HFF-Myc (cell line): ENCODE results near the gene EPHA2.

Experiments
- DNase-seq: peaks from one replicate; pipeline ENCODE4 v3.0.0-alpha.2; 2011; ENCODE audit warnings: low read depth; ENCODE audit errors: extremely low read depth
- H3K4me3 ChIP-seq: replicated peaks from 2 replicates; pipeline ENCODE4 v1.5.1; 2011; ENCODE audit warnings: low read depth, mild to moderate bottlenecking, control low read depth, low read length
- CTCF ChIP-seq: IDR thresholded peaks from 2 replicates; pipeline ENCODE4 v1.5.1; 2012; ENCODE audit warnings: mild to moderate bottlenecking, low read depth, low read length, control low read depth; ENCODE audit errors: missing control alignments

EPHA2 gene

DNA sequence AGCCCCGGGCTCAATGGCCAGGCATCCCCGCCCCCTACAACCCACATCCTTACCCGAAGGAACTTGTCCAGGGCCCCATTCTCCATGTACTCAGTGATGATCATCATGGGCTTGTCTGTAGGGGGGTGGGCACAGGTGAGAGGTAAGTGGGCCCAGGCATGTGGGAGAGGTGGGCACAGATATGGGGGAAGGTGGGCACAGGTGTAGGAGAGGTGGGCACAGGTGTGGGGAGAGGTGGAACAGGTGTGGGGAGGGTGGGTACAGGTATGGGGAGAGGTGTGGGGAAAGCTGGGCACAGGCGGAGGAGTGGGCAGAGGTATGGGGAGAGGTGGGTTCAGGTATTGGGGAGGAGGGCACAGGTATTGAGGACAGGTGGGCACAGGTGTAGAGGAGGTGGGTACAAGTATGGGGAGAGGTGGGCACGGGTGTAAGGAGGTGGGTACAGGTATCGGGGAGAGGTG, 23.5 kb downstream of the EPHA2 start:
- no peak for DNase-seq
- no peak overlapping the region for H3K4me3 ChIP-seq
- TF ChIP-seq CTCF, result no peak

DNA sequence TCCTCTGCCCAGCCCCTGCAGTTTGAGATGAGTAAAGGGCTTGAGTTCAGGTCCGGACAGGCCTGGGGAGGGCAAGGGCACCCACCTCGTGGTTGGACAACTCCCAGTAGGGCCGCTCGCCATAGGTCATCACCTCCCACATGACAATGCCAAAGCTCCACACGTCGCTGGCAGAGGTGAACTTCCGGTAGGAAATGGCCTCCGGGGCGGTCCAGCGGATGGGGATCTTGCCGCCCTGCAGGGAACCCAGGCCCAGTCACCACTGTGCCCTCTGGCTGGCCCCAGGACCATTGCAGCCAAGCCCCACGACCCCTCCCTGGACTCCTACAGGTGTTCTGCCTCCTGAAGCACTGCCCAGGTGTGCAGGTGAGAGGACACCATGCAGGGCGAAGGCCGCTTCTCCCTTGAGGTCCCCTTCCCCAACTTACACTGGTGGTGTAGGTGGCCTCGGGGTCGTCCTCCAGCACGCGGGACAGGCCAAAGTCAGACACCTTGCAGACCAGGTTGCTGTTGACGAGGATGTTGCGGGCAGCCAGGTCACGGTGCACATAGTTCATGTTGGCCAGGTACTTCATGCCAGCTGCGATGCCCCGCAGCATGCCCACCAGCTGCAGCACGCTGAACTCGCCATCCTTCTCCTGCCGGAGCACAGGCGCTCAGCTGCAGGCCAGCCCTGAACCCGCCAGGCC, 24.1 kb downstream of the EPHA2 start:
- DNase-seq, result no peak
- TF ChIP-seq CTCF, result no peak

GRCh38 chr1:16130827-16131226, 25.0 kb downstream of the EPHA2 start:
- no peak for DNase-seq
- H3K4me3 ChIP-seq, result no peak overlapping the region
- TF ChIP-seq CTCF, result no peak

More for the DNA sequence above, 24.1 kb downstream of the EPHA2 start:
- no peak overlapping the region for H3K4me3 ChIP-seq

DNA sequence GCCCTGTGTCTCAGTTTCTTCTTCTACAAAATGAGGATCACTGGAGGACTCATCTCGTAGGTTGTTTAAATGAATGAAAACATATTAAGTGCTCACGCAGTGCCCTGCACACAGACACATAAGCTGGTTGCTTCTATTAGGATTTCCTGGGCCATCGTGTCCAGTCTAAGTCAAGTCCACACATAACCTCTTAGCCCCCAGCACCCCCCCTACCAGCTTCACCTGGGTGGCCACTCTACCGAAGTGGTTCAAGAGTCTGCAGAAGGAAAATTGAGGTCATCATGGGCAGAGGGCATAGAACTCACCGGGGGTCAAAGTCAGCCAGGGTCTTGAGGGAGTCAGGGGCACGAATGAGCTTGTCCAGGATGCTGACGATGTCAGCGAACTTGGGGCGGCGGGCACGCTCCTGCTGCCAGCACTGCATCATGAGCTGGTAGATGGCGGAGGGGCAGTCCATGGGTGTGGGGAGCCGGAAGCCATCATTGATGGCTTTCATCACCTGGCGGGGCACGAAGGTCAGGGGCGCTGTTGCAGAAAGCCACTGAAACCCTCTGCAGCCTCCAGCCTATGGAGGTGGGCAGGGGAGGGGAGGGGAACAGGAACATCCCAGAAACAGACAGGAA, 25.8 kb downstream of the EPHA2 start:
- TF ChIP-seq CTCF, result no peak
- no peak overlapping the region for H3K4me3 ChIP-seq
- DNase-seq, result no peak

- DNase-seq, result no peak
- TF ChIP-seq CTCF, result no peak
- H3K4me3 ChIP-seq, result no peak overlapping the region
Measured at GRCh38 chr1:16129316-16129715, 26.6 kb downstream of the EPHA2 start.

DNA sequence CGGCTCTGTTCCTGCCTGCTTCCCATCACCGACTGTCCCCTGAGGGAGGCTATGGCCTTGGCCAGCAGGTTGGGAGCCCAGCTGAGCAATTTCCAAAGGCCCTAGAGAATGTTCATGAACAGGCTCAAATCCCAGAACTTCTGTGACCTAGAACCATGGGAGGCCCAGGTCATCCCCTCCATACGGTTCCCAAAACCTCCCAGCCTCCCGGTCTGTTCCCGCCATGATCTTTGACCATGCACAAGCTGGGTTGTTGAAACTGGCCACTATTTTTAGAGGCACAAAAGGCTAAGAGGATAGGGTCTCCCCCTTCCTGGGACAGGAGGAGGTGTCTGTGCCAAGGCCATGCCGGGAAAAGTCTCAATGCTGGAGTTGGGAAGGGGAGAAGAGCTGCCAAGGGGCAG, 27.5 kb downstream of the EPHA2 start:
- no peak for DNase-seq

More for the DNA sequence above, 27.5 kb downstream of the EPHA2 start:
- no peak for TF ChIP-seq CTCF
- no peak overlapping the region for H3K4me3 ChIP-seq
